Fibroblast of mammary gland (primary cell): ENCODE data around the gene PARD3B.

Source experiments
- DNase-seq: peaks from one replicate; pipeline ENCODE4 v3.0.0-alpha.2; 2010; ENCODE audit warnings: low read depth
- H3K4me3 ChIP-seq: 2 replicates; pipeline ENCODE4 v1.5.1; 2011; ENCODE audit warnings: low read depth, mild to moderate bottlenecking, low read length, moderate library complexity; ENCODE audit not compliant: control insufficient read depth
- CTCF ChIP-seq: conservative IDR thresholded peaks from 2 replicates; pipeline ENCODE4 v1.5.1; 2011; ENCODE audit warnings: low read depth, low read length, inconsistent platforms; ENCODE audit not compliant: control insufficient read depth, insufficient read depth

PARD3B gene

GRCh38 chr2:205357732-205358131 is 812.5 kb downstream of the PARD3B start:
- TF ChIP-seq CTCF, result no peak

GRCh38 chr2:205358351-205358815 is 813.1 kb downstream of the PARD3B start:
- peak; percentile 8 for DNase-seq
- H3K4me3 ChIP-seq, result no peak overlapping the region
- TF ChIP-seq CTCF, result no peak

More at GRCh38 chr2:205357732-205358131, 812.5 kb downstream of the PARD3B start:
- DNase-seq, result no peak
- H3K4me3 ChIP-seq, result no peak overlapping the region

- no peak for TF ChIP-seq CTCF
- no peak overlapping the region for H3K4me3 ChIP-seq
- peak; percentile 43 for DNase-seq
Measured at GRCh38 chr2:205361272-205361671, 816.0 kb downstream of the PARD3B start.

DNA sequence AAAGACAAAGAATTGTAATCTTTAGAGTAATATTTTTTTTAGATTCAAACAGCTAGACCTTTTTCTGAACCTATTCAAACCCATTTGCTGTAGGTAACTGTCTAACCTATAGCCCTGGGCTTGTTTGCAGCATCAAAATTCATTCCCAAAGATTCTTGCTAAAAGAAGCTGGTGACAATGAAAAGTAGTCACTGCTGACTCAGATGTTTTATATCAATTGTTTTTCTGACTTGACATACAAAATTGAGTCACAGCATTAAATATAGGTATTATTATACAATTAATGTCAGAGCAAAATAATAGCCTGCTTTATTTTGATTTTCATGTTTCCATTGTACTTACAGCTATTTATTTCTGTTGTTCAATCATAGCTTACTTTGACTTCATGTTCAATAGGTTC is 816.7 kb downstream of the PARD3B start:
- TF ChIP-seq CTCF, result no peak
- DNase-seq, result no peak
- no peak overlapping the region for H3K4me3 ChIP-seq

DNA sequence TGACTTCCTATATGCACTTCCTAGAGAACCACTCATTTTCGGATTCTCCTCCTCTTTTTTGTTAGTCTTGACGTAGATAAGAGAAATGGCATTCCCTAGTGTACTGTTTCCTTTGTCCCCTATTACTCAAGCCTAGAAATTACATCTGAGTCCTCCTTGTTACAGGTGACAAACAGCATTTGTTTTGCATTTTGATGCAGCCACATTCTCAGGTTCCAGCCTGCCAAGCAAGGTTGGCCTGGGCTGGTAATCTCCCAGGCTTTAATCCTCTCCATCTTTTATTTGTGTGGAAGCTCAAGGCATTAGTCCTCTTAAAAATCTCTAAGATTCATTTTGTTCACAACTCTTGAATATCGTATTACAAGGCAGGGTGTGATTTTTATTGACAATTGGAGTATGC is 819.0 kb downstream of the PARD3B start:
- no peak for TF ChIP-seq CTCF
- no peak overlapping the region for H3K4me3 ChIP-seq
- no peak for DNase-seq

- no peak overlapping the region for H3K4me3 ChIP-seq
- no peak for DNase-seq
- no peak for TF ChIP-seq CTCF
Measured at GRCh38 chr2:205366336-205367060, 821.2 kb downstream of the PARD3B start.
